Vagina (tissue), 2 donors: ENCODE data around the gene RBM44. TPM values are rescaled to one million over a fixed set of nuclear protein-coding genes. Genes with fewer than 3 reads are reported as not detected.

Experiments
- DNase-seq, 2 donors: peaks; one replicate each; pipeline ENCODE4 v3.0.0-alpha.2; 2017; ENCODE audit errors: extremely low spot score in 2 of 2
- H3K27ac ChIP-seq: fragments of 200-600 bp; sonication (generic); one replicate; pipeline ENCODE4 v1.5.1; 2019
- H3K27me3 ChIP-seq: fragments of 200-600 bp; sonication (generic); one replicate; pipeline ENCODE4 v1.5.1; 2019
- H3K36me3 ChIP-seq, 2 donors: fragments of 200-600 bp; sonication (generic); one replicate each; pipeline ENCODE4 v1.5.1; 2017 to 2019
- H3K4me1 ChIP-seq: fragments of 200-600 bp; sonication (generic); one replicate; pipeline ENCODE4 v1.5.1; 2019
- H3K4me3 ChIP-seq, 2 donors: fragments of 200-600 bp; sonication (generic); 1 replicate in 1 of 2; 2 replicates in 1 of 2; pipeline ENCODE4 v1.5.1; 2016 to 2019
- H3K9me3 ChIP-seq: fragments of 200-600 bp; sonication (generic); one replicate; pipeline ENCODE4 v1.5.1; 2019
- POLR2A ChIP-seq, 2 donors: fragments of 450-650 bp; IDR thresholded peaks; one replicate each; pipeline ENCODE4 v1.6.1; 2017; ENCODE audit warnings: antibody characterized with exemption in 2 of 2, mild to moderate bottlenecking in 2 of 2, moderate library complexity in 2 of 2
- POLR2AphosphoS5 ChIP-seq, 2 donors: sonication (generic); formaldehyde crosslinking; IDR thresholded peaks; one replicate each; pipeline ENCODE4 v1.9.0; 2017; ENCODE audit warnings: antibody characterized with exemption in 2 of 2, mild to moderate bottlenecking in 2 of 2, low read depth in 1 of 2; ENCODE audit not compliant: insufficient read depth in 1 of 2
- intact Hi-C: fragments of 100-400 bp; cut with DNase I; formaldehyde crosslinking; loops from one replicate; pipeline ENCODE4 v1.15.1; 2023
- total RNA-seq: library from RNA; depleted of rRNA; stranded (reverse); fragments of >200 nt; gene quantifications from one replicate; pipeline ENCODE4 v1.2.3, GENCODE V29; 2016
- TF ChIP-seq, protein P1 (sequence below), 3 experiments: fragments of 450-650 bp in 2 of 3; fragments of 200-600 bp in 1 of 3; sonication (generic) in 1 of 3; IDR thresholded peaks; one replicate each; pipeline ENCODE4 v1.5.1; 2017 to 2019; ENCODE audit warnings: antibody characterized with exemption in 3 of 3, mild to moderate bottlenecking in 2 of 3, moderate library complexity in 2 of 3

RBM44 gene
- total RNA-seq, 1 donor from 2014 or later, result 0.98 TPM

DNA sequence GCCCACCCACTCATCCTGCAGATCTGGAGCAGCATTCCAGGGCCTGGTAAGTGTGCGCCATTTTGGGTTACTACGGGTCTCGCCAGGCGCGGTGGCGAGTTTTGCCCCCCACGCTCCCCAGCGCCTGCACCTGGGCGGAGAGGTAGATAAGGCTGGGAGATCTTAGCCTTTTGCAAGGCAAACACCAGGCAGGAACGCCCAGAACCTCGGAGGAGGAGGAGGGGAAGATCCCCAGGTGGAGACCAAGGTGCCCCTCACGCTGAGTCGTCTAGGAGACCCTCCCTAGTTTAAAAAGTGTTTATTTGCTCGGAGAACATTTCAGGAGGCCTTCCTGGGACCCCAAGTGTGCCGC is 60.5 kb downstream of the RBM44 start:
- no peaks in the 10 kb centered on the region for H3K36me3 ChIP-seq
- intact Hi-C loops, result loop anchor here (2.0 kb wide), 1 partner anchor 64 kb away; no protein-coding TSS in a partner anchor
- peak overlapping the region; percentile 87 for H3K27ac ChIP-seq
- TF ChIP-seq POLR2AphosphoS5 (IDR thresholded peaks at IDR 0.05; ENCODE audit: insufficient read depth in 1 of 2, low read depth in 1 of 2) (no peak), POLR2A (IDR thresholded peaks at IDR 0.05) (no peak)
- TF ChIP-seq, protein P1, sequence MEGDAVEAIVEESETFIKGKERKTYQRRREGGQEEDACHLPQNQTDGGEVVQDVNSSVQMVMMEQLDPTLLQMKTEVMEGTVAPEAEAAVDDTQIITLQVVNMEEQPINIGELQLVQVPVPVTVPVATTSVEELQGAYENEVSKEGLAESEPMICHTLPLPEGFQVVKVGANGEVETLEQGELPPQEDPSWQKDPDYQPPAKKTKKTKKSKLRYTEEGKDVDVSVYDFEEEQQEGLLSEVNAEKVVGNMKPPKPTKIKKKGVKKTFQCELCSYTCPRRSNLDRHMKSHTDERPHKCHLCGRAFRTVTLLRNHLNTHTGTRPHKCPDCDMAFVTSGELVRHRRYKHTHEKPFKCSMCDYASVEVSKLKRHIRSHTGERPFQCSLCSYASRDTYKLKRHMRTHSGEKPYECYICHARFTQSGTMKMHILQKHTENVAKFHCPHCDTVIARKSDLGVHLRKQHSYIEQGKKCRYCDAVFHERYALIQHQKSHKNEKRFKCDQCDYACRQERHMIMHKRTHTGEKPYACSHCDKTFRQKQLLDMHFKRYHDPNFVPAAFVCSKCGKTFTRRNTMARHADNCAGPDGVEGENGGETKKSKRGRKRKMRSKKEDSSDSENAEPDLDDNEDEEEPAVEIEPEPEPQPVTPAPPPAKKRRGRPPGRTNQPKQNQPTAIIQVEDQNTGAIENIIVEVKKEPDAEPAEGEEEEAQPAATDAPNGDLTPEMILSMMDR (IDR thresholded peaks at IDR 0.05), result no peak
- no peaks in the 10 kb centered on the region for H3K9me3 ChIP-seq
- no peaks in the 10 kb centered on the region for H3K27me3 ChIP-seq
- peak overlapping the region; percentile 57 to 68 for H3K4me3 ChIP-seq
- peaks cover 23% of the 10 kb centered on the region for H3K4me1 ChIP-seq
- DNase-seq, result no peak

DNA sequence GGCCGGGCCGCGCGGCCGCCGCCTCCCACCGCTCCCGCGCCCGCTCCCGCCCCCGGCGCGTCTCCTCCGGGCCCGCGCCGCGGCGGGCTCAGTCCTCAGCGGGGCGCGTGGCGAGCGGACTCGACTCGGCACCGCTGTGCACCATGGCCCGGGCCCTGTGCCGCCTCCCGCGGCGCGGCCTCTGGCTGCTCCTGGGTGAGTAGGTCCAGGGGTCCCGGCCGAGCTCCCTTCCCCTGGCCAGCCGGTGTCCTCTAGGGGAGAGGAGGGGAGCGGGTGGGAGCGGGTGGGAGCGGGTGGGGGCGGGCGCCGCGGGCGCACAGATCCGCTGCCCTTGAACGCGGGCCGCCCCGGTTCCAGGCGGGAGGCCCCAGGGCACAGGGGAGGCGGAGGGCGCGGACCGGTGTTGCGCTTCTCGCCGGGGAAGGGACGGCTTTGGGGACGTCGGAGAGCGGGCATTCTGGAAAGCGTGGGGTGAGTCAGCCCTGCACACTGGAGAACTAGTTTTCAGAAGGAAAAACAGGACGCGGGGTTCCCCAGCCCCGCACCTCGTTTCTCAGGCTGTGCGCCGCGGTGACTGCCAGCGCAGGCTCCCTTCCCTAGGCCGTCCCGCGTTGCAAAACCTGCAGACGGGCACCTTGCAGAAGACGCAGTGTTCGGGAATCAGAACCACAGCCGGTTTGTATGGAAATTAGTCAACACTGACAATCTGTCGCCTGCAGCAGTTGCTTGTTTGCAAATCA is 61.1 kb downstream of the RBM44 start, which contains the start of gene RAMP1:
Gene RAMP1 (plus strand): TSS at position 91 of the 740 bp plus-strand sequence. CDS start 53 bp downstream, at position 144.
- Histone ChIP-seq H3K27me3 (no peaks in the 10 kb centered on the region), H3K27ac (peak within 1 kb of the TSS; percentile 87), H3K36me3 (no peaks in the 10 kb centered on the region), H3K4me1 (peaks cover 23% of the 10 kb centered on the region), H3K9me3 (no peaks in the 10 kb centered on the region), H3K4me3 (peak within 1 kb of the TSS; percentile 57 to 68)
- TF ChIP-seq POLR2AphosphoS5 (IDR thresholded peaks at IDR 0.05; ENCODE audit: insufficient read depth in 1 of 2, low read depth in 1 of 2), result peak in 1 of 2 donors; percentile 19
- TF ChIP-seq, protein P1 (IDR thresholded peaks at IDR 0.05), result no peak
- intact Hi-C loops, result loop anchor here (2.0 kb wide), 1 partner anchor 63 kb away; no protein-coding TSS in a partner anchor
- no peak for DNase-seq

DNA sequence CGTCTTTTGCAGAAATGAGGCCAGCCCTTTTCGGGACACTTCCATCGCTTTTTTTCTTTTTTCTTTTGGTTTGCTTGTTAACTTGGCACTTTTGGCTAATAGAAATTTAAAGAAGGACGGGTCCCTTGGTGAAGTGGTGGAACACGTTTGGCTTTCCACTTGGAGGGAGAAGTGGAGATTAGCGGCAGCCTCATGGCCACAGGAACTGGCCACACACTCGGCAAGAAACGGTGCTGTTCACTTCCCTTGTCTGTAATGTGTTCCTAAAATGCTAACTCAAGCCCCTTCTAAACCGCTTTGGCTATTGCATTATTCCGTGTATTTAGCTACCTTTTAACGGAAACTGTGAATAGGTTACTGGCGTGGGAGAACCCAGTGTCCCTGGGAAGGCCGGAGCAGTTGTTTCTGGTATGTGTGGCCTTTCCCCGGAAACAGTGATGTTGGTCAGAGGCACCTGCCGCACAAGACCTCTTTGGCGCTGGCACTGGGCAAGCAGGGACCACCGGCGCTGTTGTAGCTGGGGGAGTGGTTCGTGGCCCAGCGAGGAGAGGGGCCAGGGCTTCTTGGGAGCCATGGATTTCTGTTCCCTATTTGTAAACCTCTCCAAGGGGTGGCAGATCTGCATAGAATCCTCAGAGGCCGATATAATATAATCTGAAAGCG is 61.8 kb downstream of the RBM44 start:
- no peak for DNase-seq
- intact Hi-C loops, result no loop called here
- no peaks in the 10 kb centered on the region for H3K9me3 ChIP-seq
- H3K4me1 ChIP-seq, result peaks cover 24% of the 10 kb centered on the region
- peak overlapping the region; percentile 87 for H3K27ac ChIP-seq
- H3K36me3 ChIP-seq, result no peaks in the 10 kb centered on the region
- H3K4me3 ChIP-seq, result peak overlapping the region; percentile 57 to 68
- no peaks in the 10 kb centered on the region for H3K27me3 ChIP-seq
- no peak for TF ChIP-seq POLR2A (IDR thresholded peaks at IDR 0.05)
- TF ChIP-seq, protein P1 (IDR thresholded peaks at IDR 0.05), result no peak
- peak in 1 of 2 donors; percentile 20 for TF ChIP-seq POLR2AphosphoS5 (IDR thresholded peaks at IDR 0.05; ENCODE audit: insufficient read depth in 1 of 2, low read depth in 1 of 2)

DNA sequence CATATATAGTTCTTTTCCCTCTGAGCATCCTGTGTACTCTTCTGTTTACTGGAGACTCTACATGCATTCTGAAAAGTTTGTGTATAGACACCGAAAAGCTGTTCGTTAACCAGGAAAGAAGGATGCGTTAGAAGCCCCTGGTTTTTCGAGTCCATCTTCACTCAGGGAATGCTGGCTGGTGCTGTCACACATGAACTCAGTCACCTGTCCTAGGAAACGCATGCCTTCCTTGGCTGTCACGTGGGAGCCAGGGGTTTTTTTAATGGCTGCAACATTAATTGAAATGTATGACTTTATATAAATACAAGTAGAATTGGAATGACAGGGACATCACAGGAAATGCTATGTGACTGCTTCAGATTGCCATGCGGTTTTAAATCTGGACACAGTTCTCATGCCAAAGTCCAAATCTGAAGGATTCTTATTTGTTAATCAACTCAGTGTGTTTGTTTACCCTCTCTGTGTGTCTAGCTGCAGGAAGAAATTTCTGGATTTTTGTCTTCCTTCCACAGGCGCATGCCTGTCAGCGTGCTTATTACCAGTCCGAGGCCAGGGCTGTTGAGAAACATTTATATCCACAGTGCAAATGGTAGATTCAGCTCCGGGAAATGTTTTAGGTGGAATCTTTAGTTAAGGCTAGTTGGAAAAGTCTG is 63.4 kb downstream of the RBM44 start:
- intact Hi-C loops, result loop anchor here (1.0 kb wide), 1 partner anchor 402 kb away; no protein-coding TSS in a partner anchor
- H3K9me3 ChIP-seq, result no peaks in the 10 kb centered on the region
- no peak for TF ChIP-seq POLR2AphosphoS5 (IDR thresholded peaks at IDR 0.05; ENCODE audit: insufficient read depth in 1 of 2, low read depth in 1 of 2)
- TF ChIP-seq, protein P1 (IDR thresholded peaks at IDR 0.05), result no peak
- no peak for TF ChIP-seq POLR2A (IDR thresholded peaks at IDR 0.05)
- no peaks in the 10 kb centered on the region for H3K36me3 ChIP-seq
- no peak overlapping the region for H3K4me3 ChIP-seq
- peaks cover 32% of the 10 kb centered on the region for H3K4me1 ChIP-seq
- DNase-seq, result peak in 1 of 2 donors; percentile 67
- no peaks in the 10 kb centered on the region for H3K27me3 ChIP-seq
- peak overlapping the region; percentile 79 for H3K27ac ChIP-seq
